ENCODE results near the gene NDST3.

The NDST3 gene

DNA sequence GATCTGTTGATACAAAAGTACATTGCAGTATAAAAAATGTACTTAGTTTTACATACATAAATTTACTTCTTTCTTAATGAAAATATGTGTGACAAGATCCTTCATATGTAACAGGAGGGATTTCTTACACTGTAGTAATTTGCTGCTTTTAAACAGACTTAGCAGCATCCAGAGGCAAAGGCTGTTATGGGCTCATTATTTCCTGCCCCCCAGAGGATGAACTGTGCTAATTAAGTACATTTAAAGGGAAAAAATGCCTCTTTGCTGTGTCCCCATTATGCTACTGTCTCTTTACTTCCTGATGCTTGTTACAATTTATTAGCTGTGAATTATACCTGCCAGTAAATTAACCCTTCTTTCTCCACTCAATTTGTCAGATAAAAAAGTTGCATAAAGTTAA is 47.1 kb downstream of the NDST3 start:
- H3K4me3 ChIP-seq (ENCODE audit: low read length in 2 of 2): no peak overlapping the region
- no peak overlapping the region for H3K27ac ChIP-seq (ENCODE audit: low read length)
- no peaks in the 10 kb centered on the region for H3K27me3 ChIP-seq (ENCODE audit: control insufficient read depth in 1 of 2, insufficient read depth in 2 of 2, low read length in 2 of 2)
- no peaks in the 10 kb centered on the region for H3K4me1 ChIP-seq (ENCODE audit: control insufficient read depth, insufficient read depth, low read length)
- no peaks in the 10 kb centered on the region for H3K36me3 ChIP-seq (ENCODE audit: control insufficient read depth in 2 of 2, insufficient read depth in 2 of 2, low read length in 2 of 2)
- H3K9me3 ChIP-seq (ENCODE audit: control insufficient read depth in 2 of 2, low read length in 2 of 2): peaks cover 0 to 8% of the 10 kb centered on the region in 2 donors
- H3K9ac ChIP-seq (ENCODE audit: low read length in 2 of 2): no peak overlapping the region

DNA sequence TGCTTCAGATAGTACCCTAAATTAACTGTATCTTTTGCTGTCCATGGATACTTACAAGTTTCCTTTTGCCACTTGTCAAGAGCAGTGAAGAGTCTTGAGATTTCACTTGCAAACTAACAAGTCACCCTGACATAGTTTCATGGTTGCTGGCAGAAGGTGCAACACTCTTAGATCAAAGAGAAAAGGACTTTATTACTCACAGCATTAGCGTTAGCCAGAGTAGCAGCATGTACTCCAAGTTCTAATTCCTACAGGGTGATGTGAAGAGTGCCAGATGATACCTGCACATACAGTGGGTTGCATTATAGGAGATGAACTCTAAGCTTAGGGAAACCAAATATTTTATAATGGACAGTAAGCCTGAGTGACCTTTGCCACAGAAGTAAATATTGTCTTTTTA is 47.9 kb downstream of the NDST3 start:
- H3K27me3 ChIP-seq (ENCODE audit: control insufficient read depth in 1 of 2, insufficient read depth in 2 of 2, low read length in 2 of 2): no peaks in the 10 kb centered on the region
- H3K4me1 ChIP-seq (ENCODE audit: control insufficient read depth, insufficient read depth, low read length): no peaks in the 10 kb centered on the region
- H3K36me3 ChIP-seq (ENCODE audit: control insufficient read depth in 2 of 2, insufficient read depth in 2 of 2, low read length in 2 of 2): no peaks in the 10 kb centered on the region
- H3K9me3 ChIP-seq (ENCODE audit: control insufficient read depth in 2 of 2, low read length in 2 of 2): peaks cover 0 to 5% of the 10 kb centered on the region in 2 donors
- H3K9ac ChIP-seq (ENCODE audit: low read length in 2 of 2): no peak overlapping the region
- H3K4me3 ChIP-seq (ENCODE audit: low read length in 2 of 2): no peak overlapping the region
- H3K27ac ChIP-seq (ENCODE audit: low read length): no peak overlapping the region

DNA sequence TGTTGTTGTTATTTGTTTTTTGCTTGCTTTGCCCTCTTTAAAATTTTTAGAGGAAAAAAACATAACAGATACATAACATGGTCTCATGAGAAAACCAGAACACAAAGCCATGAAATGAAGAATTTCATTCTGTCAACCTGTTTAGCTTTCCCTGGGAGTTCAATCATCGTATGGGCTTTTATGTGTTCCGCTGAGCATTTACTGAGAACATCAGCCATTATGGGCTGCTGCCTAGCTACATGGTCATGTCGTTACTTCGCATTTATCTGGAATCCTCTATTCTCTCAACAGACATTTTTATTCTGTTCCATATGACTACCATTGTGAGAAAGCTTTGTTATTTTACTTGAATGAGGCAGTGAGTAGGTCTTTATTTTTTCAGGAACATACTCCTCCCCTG is 51.4 kb downstream of the NDST3 start:
- no peak overlapping the region for H3K27ac ChIP-seq (ENCODE audit: low read length)
- no peaks in the 10 kb centered on the region for H3K9me3 ChIP-seq (ENCODE audit: control insufficient read depth in 2 of 2, low read length in 2 of 2)

DNA sequence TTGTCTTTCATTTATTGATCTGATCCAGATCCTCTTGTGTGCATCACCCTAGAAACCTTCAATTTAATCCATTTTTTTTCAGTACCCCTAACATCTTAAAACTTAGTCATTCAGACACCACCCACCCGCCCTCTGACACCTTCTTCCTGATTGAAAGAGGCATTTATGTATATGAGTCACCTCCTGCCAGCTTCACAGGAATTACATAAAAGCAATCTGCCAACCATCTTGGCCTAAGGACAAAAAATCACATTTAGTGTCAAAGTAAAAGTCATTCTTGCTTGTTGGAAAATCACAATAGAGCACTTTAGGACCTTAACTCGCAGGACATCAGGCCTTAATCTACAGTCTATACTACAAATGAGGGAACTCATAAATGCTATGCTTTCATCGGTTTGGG is 52.1 kb downstream of the NDST3 start:
- H3K4me1 ChIP-seq (ENCODE audit: control insufficient read depth, insufficient read depth, low read length): no peaks in the 10 kb centered on the region
- no peak overlapping the region for H3K27ac ChIP-seq (ENCODE audit: low read length)
- H3K4me3 ChIP-seq (ENCODE audit: low read length in 2 of 2): no peak overlapping the region
- no peak overlapping the region for H3K9ac ChIP-seq (ENCODE audit: low read length in 2 of 2)
- no peaks in the 10 kb centered on the region for H3K27me3 ChIP-seq (ENCODE audit: control insufficient read depth in 1 of 2, insufficient read depth in 2 of 2, low read length in 2 of 2)
- H3K9me3 ChIP-seq (ENCODE audit: control insufficient read depth in 2 of 2, low read length in 2 of 2): no peaks in the 10 kb centered on the region
- no peaks in the 10 kb centered on the region for H3K36me3 ChIP-seq (ENCODE audit: control insufficient read depth in 2 of 2, insufficient read depth in 2 of 2, low read length in 2 of 2)

More for the DNA sequence above, 51.4 kb downstream of the NDST3 start:
- Histone ChIP-seq H3K27me3 (ENCODE audit: control insufficient read depth in 1 of 2, insufficient read depth in 2 of 2, low read length in 2 of 2) (no peaks in the 10 kb centered on the region), H3K4me3 (ENCODE audit: low read length in 2 of 2) (no peak overlapping the region), H3K9ac (ENCODE audit: low read length in 2 of 2) (no peak overlapping the region), H3K4me1 (ENCODE audit: control insufficient read depth, insufficient read depth, low read length) (no peaks in the 10 kb centered on the region), H3K36me3 (ENCODE audit: control insufficient read depth in 2 of 2, insufficient read depth in 2 of 2, low read length in 2 of 2) (no peaks in the 10 kb centered on the region)

DNA sequence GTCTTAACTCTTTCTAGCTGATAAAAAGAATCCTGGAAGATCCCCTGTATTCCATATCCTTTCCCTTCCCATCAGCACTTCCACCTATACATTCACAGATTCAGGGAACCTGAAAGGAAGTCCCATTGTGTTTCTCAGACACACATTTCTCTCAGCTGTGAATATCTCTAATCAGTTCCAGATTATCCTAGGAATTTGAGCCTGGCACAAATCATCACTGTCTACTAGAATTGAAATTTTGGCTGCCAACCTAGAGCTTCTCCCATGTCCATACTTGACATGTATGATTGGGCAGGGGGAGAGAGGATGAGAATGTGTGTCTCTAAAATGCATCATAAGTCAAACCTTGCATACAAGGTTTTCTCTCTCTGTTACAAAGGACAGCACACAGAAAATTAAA is 53.1 kb downstream of the NDST3 start:
- H3K9ac ChIP-seq (ENCODE audit: low read length in 2 of 2): no peak overlapping the region
- H3K4me3 ChIP-seq (ENCODE audit: low read length in 2 of 2): no peak overlapping the region
- H3K4me1 ChIP-seq (ENCODE audit: control insufficient read depth, insufficient read depth, low read length): no peaks in the 10 kb centered on the region
- no peak overlapping the region for H3K27ac ChIP-seq (ENCODE audit: low read length)
- H3K36me3 ChIP-seq (ENCODE audit: control insufficient read depth in 2 of 2, insufficient read depth in 2 of 2, low read length in 2 of 2): no peaks in the 10 kb centered on the region
- H3K27me3 ChIP-seq (ENCODE audit: control insufficient read depth in 1 of 2, insufficient read depth in 2 of 2, low read length in 2 of 2): no peaks in the 10 kb centered on the region
- no peaks in the 10 kb centered on the region for H3K9me3 ChIP-seq (ENCODE audit: control insufficient read depth in 2 of 2, low read length in 2 of 2)

DNA sequence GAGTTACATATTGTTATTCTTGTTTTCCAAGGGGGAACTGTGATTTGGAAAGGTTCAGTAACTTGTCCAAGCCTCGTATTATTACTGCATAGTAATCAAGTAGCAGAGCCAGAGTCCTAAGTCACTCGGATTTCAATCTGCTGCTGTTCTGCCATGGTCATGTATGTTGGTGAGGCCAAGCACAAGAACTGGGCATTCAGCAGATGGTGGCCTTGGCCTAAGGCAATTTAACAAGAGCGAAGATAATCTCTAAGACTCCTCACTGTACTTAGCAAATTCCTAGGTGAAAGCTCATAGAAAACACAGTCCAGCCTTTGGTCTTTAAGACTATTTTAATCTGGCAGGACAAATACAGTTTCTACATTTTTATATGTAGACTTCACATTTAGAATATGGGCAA is 64.8 kb downstream of the NDST3 start:
- no peak overlapping the region for H3K4me3 ChIP-seq (ENCODE audit: low read length in 2 of 2)
- H3K27me3 ChIP-seq (ENCODE audit: control insufficient read depth in 1 of 2, insufficient read depth in 2 of 2, low read length in 2 of 2): no peaks in the 10 kb centered on the region
- H3K27ac ChIP-seq (ENCODE audit: low read length): no peak overlapping the region
- H3K9ac ChIP-seq (ENCODE audit: low read length in 2 of 2): no peak overlapping the region
- no peaks in the 10 kb centered on the region for H3K36me3 ChIP-seq (ENCODE audit: control insufficient read depth in 2 of 2, insufficient read depth in 2 of 2, low read length in 2 of 2)
- no peaks in the 10 kb centered on the region for H3K9me3 ChIP-seq (ENCODE audit: control insufficient read depth in 2 of 2, low read length in 2 of 2)
- H3K4me1 ChIP-seq (ENCODE audit: control insufficient read depth, insufficient read depth, low read length): no peaks in the 10 kb centered on the region

DNA sequence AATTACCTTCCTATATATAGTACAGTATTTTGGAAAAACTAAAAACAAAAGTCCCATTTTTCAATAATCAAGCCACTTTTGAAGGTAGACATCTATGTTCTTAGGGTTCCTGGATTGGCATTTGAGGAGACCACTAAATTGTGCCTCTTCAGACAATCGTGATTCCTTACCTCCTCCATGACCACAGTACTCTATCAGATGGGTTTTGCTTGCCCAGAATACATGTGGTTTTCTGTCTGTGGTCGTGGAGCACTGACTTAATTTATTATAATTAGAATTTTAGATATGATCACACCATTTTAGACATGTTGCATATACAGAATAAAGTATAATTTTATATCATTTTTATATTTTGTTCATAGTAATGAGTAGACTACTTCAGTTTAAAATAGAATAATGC is 67.9 kb downstream of the NDST3 start:
- no peaks in the 10 kb centered on the region for H3K36me3 ChIP-seq (ENCODE audit: control insufficient read depth in 2 of 2, insufficient read depth in 2 of 2, low read length in 2 of 2)
- H3K27me3 ChIP-seq (ENCODE audit: control insufficient read depth in 1 of 2, insufficient read depth in 2 of 2, low read length in 2 of 2): no peaks in the 10 kb centered on the region
- no peaks in the 10 kb centered on the region for H3K9me3 ChIP-seq (ENCODE audit: control insufficient read depth in 2 of 2, low read length in 2 of 2)
- no peak overlapping the region for H3K4me3 ChIP-seq (ENCODE audit: low read length in 2 of 2)
- no peaks in the 10 kb centered on the region for H3K4me1 ChIP-seq (ENCODE audit: control insufficient read depth, insufficient read depth, low read length)
- H3K9ac ChIP-seq (ENCODE audit: low read length in 2 of 2): no peak overlapping the region
- H3K27ac ChIP-seq (ENCODE audit: low read length): no peak overlapping the region

DNA sequence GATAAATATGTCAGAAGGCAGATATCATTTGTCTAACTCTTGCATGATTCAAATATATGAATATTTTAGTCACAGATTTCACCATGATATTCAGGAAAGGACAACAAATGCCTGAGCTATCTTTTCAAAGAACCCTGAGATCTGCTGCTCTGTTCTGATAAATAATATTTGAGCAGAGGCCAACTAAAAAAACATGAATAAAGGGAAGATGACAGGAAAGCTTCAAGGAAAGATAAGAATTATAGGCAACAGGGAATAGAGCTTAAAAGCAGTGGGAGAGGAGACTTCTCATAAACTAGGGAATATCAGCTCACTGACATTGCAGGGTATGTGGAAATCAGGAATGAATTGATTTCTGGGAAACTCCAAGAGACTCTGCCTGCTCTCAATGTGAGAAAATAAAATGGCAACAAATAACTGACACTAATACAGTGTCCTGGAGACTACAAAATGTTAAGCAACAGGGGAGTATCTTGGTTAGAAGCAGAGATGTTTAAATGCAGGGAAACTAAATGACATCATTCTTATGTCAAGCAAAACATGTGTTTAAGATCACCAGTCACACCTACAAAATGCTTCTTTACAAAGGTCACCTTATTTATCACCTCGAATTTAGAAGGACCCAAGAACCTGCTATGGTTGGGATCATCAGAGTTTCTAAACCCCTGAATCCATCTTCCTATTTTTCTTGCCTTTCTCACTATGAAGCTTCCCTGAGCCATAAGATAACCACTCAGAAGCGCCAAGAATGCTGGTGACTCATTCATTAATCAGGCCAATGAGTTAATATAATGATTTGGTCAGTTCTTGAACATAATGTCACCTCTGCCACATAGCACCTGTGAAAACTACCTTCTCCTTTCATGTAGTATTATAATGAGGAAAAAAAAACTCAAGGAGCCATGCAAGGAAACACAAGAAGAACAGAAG is 78.1 kb downstream of the NDST3 start:
- Histone ChIP-seq H3K4me1 (ENCODE audit: control insufficient read depth, insufficient read depth, low read length) (no peaks in the 10 kb centered on the region), H3K4me3 (ENCODE audit: low read length in 2 of 2) (no peak overlapping the region), H3K27ac (ENCODE audit: low read length) (no peak overlapping the region), H3K9ac (ENCODE audit: low read length in 2 of 2) (no peak overlapping the region), H3K27me3 (ENCODE audit: control insufficient read depth in 1 of 2, insufficient read depth in 2 of 2, low read length in 2 of 2) (no peaks in the 10 kb centered on the region), H3K9me3 (ENCODE audit: control insufficient read depth in 2 of 2, low read length in 2 of 2) (no peaks in the 10 kb centered on the region), H3K36me3 (ENCODE audit: control insufficient read depth in 2 of 2, insufficient read depth in 2 of 2, low read length in 2 of 2) (no peaks in the 10 kb centered on the region)

DNA sequence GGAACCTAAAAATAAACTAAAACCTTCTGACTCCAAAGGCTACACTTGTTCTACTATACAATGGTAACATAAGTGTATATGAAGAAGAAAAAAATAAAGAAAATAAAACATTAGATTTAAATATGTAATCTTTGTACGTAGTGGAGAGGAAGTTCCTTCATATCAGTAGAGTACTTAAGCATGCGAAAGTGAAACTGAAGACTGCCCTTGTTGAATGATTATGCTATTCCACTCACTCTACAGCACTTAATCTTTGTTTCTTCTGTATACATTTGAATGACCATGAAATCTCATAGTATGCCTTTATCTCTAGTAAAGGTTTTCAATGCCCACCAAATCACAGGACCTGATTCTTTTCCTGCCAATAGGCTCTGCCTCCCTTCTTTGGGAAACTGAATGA is 78.9 kb downstream of the NDST3 start:
- H3K4me1 ChIP-seq (ENCODE audit: control insufficient read depth, insufficient read depth, low read length): no peaks in the 10 kb centered on the region
- no peaks in the 10 kb centered on the region for H3K9me3 ChIP-seq (ENCODE audit: control insufficient read depth in 2 of 2, low read length in 2 of 2)
- H3K4me3 ChIP-seq (ENCODE audit: low read length in 2 of 2): no peak overlapping the region
- H3K27ac ChIP-seq (ENCODE audit: low read length): no peak overlapping the region
- H3K9ac ChIP-seq (ENCODE audit: low read length in 2 of 2): no peak overlapping the region
- no peaks in the 10 kb centered on the region for H3K27me3 ChIP-seq (ENCODE audit: control insufficient read depth in 1 of 2, insufficient read depth in 2 of 2, low read length in 2 of 2)
- no peaks in the 10 kb centered on the region for H3K36me3 ChIP-seq (ENCODE audit: control insufficient read depth in 2 of 2, insufficient read depth in 2 of 2, low read length in 2 of 2)

DNA sequence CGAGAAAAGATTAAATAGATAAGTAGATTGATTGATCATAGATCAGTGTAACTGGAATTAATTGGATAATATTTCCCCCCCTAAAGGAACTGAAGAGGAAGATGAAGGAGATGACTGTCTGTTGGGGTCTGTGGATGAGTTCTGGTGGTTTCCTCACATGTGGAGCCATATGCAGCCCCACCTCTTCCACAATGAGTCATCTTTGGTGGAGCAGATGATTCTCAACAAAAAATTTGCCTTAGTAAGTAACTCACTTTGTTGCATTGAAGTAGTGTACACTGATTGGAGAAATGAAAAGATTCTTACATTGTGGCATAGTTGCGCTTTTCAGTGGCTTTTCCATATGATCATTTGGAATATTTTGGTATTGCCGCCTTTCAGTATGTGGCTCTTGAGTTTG is 80.4 kb downstream of the NDST3 start:
- no peaks in the 10 kb centered on the region for H3K36me3 ChIP-seq (ENCODE audit: control insufficient read depth in 2 of 2, insufficient read depth in 2 of 2, low read length in 2 of 2)

DNA sequence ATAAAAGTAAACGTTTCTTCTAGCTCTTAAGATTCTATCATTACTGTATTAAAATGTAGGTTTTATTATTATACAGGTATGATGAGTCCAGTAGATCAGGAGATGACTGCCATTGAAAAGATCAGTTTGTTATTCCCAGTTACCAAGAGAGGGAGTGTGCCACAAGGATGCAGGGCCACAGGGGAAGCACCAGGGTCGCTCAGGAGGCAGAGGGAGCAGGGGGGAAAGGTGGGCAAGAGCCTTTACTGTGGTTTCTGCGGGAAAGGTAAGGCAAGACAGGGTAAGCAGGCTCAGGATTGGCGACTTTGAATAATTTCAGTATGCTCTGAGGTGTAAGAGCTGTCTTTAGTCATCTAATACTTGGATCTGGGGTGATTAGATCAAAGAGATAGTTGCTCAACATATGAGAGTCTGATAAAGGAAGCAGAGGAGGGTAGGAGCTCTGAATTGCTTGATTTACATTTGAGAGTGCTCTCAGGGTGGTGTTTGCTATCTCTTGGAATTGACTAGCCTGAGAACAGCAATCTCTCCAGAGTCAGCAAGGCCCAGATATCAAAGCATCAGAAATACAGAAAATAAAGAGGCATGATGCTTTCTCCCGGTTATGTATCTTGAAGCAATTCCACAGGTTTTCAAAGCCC is 86.0 kb downstream of the NDST3 start:
- no peak overlapping the region for H3K4me3 ChIP-seq (ENCODE audit: low read length in 2 of 2)
- H3K4me1 ChIP-seq (ENCODE audit: control insufficient read depth, insufficient read depth, low read length): no peaks in the 10 kb centered on the region
- no peak overlapping the region for H3K27ac ChIP-seq (ENCODE audit: low read length)
- no peaks in the 10 kb centered on the region for H3K36me3 ChIP-seq (ENCODE audit: control insufficient read depth in 2 of 2, insufficient read depth in 2 of 2, low read length in 2 of 2)
- no peak overlapping the region for H3K9ac ChIP-seq (ENCODE audit: low read length in 2 of 2)
- no peaks in the 10 kb centered on the region for H3K27me3 ChIP-seq (ENCODE audit: control insufficient read depth in 1 of 2, insufficient read depth in 2 of 2, low read length in 2 of 2)
- no peaks in the 10 kb centered on the region for H3K9me3 ChIP-seq (ENCODE audit: control insufficient read depth in 2 of 2, low read length in 2 of 2)

More for the DNA sequence above, 80.4 kb downstream of the NDST3 start:
- Histone ChIP-seq H3K27me3 (ENCODE audit: control insufficient read depth in 1 of 2, insufficient read depth in 2 of 2, low read length in 2 of 2) (no peaks in the 10 kb centered on the region), H3K9ac (ENCODE audit: low read length in 2 of 2) (no peak overlapping the region), H3K4me3 (ENCODE audit: low read length in 2 of 2) (no peak overlapping the region), H3K4me1 (ENCODE audit: control insufficient read depth, insufficient read depth, low read length) (no peaks in the 10 kb centered on the region), H3K27ac (ENCODE audit: low read length) (no peak overlapping the region), H3K9me3 (ENCODE audit: control insufficient read depth in 2 of 2, low read length in 2 of 2) (no peaks in the 10 kb centered on the region)

Measured in stomach smooth muscle (tissue), 2 donors.